ENCODE measurements around the gene DPP6.
"Not testable (repeated sequence)": the region's sequence is repeated elsewhere in the genome, so short reads cannot be mapped to it uniquely, and the experiment has no call there.

DNA sequence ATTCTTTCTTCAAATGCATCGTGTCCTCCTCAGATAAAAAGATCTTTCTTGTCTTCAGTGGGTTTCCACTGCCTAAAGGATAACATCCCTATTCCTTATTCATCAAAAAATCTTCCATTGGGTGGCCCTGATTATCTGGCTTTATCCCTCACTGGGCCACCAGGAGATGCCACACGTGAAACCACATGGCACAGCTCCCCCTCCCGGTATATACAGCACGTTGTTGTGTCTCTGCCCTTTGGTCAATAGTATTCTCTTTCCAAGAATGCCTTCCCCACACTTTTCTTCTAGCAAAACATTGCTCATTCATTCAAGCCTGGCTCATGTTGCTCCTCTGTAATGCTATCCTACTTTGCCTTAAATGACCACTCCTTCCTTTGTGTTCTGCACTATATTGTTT, 80.4 kb downstream of the DPP6 start:
- TF ChIP-seq, protein P1, sequence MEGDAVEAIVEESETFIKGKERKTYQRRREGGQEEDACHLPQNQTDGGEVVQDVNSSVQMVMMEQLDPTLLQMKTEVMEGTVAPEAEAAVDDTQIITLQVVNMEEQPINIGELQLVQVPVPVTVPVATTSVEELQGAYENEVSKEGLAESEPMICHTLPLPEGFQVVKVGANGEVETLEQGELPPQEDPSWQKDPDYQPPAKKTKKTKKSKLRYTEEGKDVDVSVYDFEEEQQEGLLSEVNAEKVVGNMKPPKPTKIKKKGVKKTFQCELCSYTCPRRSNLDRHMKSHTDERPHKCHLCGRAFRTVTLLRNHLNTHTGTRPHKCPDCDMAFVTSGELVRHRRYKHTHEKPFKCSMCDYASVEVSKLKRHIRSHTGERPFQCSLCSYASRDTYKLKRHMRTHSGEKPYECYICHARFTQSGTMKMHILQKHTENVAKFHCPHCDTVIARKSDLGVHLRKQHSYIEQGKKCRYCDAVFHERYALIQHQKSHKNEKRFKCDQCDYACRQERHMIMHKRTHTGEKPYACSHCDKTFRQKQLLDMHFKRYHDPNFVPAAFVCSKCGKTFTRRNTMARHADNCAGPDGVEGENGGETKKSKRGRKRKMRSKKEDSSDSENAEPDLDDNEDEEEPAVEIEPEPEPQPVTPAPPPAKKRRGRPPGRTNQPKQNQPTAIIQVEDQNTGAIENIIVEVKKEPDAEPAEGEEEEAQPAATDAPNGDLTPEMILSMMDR (IDR thresholded peaks at IDR 0.05), result not testable (repeated sequence)
- TF ChIP-seq, protein P2, sequence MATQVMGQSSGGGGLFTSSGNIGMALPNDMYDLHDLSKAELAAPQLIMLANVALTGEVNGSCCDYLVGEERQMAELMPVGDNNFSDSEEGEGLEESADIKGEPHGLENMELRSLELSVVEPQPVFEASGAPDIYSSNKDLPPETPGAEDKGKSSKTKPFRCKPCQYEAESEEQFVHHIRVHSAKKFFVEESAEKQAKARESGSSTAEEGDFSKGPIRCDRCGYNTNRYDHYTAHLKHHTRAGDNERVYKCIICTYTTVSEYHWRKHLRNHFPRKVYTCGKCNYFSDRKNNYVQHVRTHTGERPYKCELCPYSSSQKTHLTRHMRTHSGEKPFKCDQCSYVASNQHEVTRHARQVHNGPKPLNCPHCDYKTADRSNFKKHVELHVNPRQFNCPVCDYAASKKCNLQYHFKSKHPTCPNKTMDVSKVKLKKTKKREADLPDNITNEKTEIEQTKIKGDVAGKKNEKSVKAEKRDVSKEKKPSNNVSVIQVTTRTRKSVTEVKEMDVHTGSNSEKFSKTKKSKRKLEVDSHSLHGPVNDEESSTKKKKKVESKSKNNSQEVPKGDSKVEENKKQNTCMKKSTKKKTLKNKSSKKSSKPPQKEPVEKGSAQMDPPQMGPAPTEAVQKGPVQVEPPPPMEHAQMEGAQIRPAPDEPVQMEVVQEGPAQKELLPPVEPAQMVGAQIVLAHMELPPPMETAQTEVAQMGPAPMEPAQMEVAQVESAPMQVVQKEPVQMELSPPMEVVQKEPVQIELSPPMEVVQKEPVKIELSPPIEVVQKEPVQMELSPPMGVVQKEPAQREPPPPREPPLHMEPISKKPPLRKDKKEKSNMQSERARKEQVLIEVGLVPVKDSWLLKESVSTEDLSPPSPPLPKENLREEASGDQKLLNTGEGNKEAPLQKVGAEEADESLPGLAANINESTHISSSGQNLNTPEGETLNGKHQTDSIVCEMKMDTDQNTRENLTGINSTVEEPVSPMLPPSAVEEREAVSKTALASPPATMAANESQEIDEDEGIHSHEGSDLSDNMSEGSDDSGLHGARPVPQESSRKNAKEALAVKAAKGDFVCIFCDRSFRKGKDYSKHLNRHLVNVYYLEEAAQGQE (IDR thresholded peaks at IDR 0.05; ENCODE audit: low read depth, low read length), result not testable (repeated sequence)
- TF ChIP-seq, protein P3, sequence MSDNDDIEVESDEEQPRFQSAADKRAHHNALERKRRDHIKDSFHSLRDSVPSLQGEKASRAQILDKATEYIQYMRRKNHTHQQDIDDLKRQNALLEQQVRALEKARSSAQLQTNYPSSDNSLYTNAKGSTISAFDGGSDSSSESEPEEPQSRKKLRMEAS (IDR thresholded peaks at IDR 0.05; ENCODE audit: low read depth), result not testable (repeated sequence)
- not testable (repeated sequence) for TF ChIP-seq YY1 (IDR thresholded peaks at IDR 0.05; ENCODE audit: low read depth)
- TF ChIP-seq, protein P4, sequence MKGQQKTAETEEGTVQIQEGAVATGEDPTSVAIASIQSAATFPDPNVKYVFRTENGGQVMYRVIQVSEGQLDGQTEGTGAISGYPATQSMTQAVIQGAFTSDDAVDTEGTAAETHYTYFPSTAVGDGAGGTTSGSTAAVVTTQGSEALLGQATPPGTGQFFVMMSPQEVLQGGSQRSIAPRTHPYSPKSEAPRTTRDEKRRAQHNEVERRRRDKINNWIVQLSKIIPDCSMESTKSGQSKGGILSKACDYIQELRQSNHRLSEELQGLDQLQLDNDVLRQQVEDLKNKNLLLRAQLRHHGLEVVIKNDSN (IDR thresholded peaks at IDR 0.05; ENCODE audit: borderline replicate concordance, low read depth), result not testable (repeated sequence)
